GM21825 (cell line): ENCODE data around the gene ATXN1L.
"Not testable (repeated sequence)": the region's sequence is repeated elsewhere in the genome, so short reads cannot be mapped to it uniquely, and the experiment has no call there.

Source experiments
- ATAC-seq: cut with Tn5 transposase; IDR thresholded peaks from one replicate; pipeline ENCODE4 v1.9.1; 2021; ENCODE audit warnings: mild to moderate bottlenecking, moderate library complexity; ENCODE audit not compliant: unreplicated experiment

The ATXN1L gene

DNA sequence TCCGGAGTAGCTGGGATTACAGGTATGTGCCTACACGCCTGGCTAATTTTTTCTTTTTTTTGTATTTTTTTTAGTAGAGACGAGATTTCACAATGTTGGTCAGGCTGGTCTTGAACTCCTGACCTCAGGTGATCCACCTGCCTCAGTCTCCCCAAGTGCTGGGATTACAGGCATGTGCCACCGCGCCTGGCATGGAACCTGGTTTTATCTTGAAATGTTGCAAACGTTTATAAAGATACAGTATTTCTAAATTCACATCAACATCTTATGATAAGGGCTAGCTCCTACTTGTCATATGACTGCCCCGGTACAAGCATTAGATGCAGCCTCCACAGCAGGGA is 48.1 kb downstream of the ATXN1L start:
- no peak for ATAC-seq

- peak; percentile 23 for ATAC-seq
Measured at GRCh38 chr16:71894229-71894920, 48.6 kb downstream of the ATXN1L start.

DNA sequence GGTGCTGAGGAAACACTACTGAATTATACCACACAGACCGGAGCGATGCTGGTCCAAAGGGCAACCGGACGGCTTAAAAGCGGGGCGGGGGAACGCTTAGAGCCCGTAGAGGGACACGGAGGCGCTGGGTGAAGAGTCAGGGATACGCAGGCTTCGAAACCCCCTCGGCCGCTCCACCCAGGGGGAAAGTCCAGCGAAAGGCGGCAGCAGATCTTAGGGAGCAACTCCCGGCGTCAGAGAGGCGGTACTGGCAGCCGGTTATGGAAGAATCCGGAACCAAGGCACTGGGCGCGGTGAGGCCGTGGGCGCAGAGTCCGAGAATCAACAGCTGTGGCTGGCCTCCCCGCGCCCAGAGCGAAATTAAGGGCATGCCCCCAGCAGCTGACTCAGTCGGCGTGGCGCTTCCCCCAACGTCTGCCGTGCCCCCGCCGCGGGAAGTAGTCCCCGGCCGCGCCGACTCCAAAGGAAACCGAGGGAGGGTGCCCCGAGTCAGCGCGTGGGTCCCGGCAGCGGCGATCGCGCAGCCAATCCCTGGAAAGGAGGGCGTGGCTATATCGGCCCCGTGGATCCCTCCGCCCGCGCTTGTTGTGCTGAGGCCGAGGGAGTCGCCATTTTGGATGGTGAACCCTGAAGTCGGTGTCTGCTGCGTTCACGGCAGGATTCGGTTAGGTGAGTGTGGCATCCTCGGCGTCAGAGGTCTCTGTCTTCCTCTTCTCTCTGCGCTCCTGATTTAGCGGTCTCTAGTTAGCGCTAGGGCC is 49.3 kb downstream of the ATXN1L start, which contains the start of gene IST1:
TSS of gene IST1 (plus strand) at position 611 of the 758 bp plus-strand sequence. CDS start 20,110 bp downstream, outside the sequence.
- peak; percentile 83 for ATAC-seq

- peak; percentile 25 for ATAC-seq
Measured at GRCh38 chr16:71895679-71896365, 50.0 kb downstream of the ATXN1L start.

DNA sequence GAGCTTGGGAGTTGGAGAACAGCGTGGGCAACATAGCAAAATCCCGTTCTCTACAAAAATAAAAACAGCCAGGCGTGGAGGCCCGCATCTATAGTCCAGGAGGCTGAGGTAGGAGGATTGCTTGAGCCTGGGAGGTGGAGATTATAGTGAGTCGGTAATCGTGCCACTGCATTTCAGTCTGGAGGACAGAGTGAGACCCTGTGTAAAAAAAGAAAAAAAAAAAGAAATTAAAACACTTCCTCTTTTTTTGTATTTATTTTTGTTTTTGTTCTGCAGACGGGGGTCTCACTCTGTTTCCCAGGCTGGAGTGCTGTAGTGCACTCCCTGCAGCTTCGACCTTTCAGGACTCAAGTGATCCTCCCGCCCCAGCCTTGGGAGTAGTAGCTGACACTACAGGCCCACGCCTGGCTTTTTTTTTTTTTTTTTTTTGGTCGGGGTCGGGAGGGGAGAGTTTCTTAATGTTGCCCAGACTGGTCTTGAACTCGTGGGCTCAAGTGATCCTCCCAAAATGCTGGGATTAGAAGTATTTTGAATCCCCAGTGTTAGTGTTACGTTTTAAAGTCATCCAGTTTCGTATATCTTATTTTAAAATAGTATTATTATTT is 51.1 kb downstream of the ATXN1L start:
- ATAC-seq = no peak

DNA sequence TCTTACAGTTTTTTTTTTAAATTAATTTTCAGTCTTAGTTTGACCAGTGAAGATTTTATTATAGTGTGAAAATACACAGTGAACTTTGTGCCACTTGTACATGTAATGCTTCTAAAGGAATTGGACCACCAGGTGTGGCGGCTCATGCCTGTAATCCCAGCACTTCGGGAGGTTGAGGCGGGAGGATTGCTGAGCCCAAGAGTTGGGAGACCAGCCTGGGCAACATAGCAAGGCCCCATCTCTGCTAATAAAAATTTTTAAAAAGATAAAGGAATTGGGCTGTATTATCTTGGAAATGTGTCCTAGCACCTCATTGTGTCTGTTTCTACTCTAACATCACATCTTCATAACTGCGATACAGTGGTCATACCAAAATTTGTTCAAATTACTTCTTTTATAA is 53.4 kb downstream of the ATXN1L start:
- no peak for ATAC-seq

- no peak for ATAC-seq
Measured at GRCh38 chr16:71902656-71903365, 57.0 kb downstream of the ATXN1L start.

DNA sequence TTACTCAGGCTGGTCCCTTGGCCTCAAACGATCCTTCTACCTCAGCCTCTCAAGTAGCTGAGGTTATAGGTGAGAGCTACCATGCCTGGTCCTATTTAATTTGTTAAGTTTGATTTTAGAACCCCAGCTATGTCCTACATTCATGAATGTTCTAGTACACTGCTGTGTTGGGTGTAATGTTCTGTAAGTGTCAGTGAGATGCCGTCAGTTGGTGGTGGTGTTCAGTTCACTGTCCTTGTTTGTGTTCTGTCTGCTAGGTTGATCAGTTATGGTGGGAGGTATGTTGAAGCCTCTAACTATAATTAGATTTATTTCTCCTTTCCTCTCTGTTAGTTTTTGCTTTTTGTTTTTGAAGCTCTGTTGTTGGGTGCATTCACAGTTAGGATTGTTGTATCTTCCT is 57.8 kb downstream of the ATXN1L start:
- ATAC-seq = no peak

- no peak for ATAC-seq
Measured at GRCh38 chr16:71904239-71904638, 58.5 kb downstream of the ATXN1L start.

DNA sequence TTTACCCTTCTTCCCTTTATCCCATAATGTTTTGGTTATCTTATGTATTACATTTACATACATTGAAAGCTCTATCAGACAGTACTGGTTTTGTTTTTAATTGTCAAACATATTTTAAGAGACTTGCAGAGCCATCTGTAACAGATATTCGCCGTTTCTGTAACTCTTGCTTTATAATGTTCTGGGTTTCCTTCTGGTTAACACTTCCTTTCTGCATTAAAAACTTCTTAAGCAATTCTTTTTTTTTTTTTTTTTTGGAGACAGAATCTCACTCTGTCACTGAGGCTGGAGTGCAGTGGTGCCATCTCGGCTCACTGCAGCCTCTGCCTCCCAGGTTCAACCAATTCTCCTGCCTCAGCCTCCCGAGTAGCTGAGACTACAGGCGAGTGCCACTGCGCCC is 60.0 kb downstream of the ATXN1L start:
- not testable (repeated sequence) for ATAC-seq
